HL-60 (cell line): ENCODE results near the gene NKD1.

Experiments used
- DNase-seq, 2 experiments: peaks; one replicate each; pipeline ENCODE4 v3.0.0-alpha.2; 2010 to 2020; ENCODE audit warnings: low read depth in 1 of 2, low spot score in 1 of 2
- H3K27ac ChIP-seq: fragments of 250-450 bp; sonication (Bioruptor Pico); replicated peaks from 2 replicates; pipeline ENCODE4 v1.5.1; 2020; ENCODE audit warnings: mild to moderate bottlenecking, moderate library complexity
- H3K27me3 ChIP-seq: fragments of 250-450 bp; sonication (Bioruptor Pico); 2 replicates; pipeline ENCODE4 v1.5.1; 2021; ENCODE audit warnings: mild to moderate bottlenecking, moderate library complexity; ENCODE audit not compliant: insufficient read depth, poor library complexity, severe bottlenecking
- H3K4me3 ChIP-seq: replicated peaks from 2 replicates; pipeline ENCODE4 v1.5.1; 2011; ENCODE audit warnings: mild to moderate bottlenecking, control low read depth, low read length; ENCODE audit not compliant: insufficient read depth
- CTCF ChIP-seq: IDR thresholded peaks from one replicate; pipeline ENCODE4 v1.5.1; 2011; ENCODE audit warnings: low read length, control low read depth, inconsistent platforms; ENCODE audit not compliant: insufficient read depth
- GABPA ChIP-seq: IDR thresholded peaks from 2 replicates; pipeline ENCODE4 v1.6.1; 2012; ENCODE audit warnings: low read depth
- POLR2AphosphoS5 ChIP-seq: IDR thresholded peaks from 2 replicates; pipeline ENCODE4 v1.6.1; 2012; ENCODE audit warnings: low read depth
- REST ChIP-seq: IDR thresholded peaks from 2 replicates; pipeline ENCODE4 v1.6.1; 2012; ENCODE audit warnings: low read depth; ENCODE audit not compliant: insufficient replicate concordance
- SPI1 ChIP-seq: IDR thresholded peaks from 2 replicates; pipeline ENCODE4 v1.6.1; 2012; ENCODE audit warnings: low read depth, mild to moderate bottlenecking, borderline replicate concordance

Gene NKD1

GRCh38 chr16:50662306-50662940 is 114.2 kb downstream of the NKD1 start:
- no peak for TF ChIP-seq GABPA
- no peak for TF ChIP-seq REST
- no peak for TF ChIP-seq POLR2AphosphoS5
- TF ChIP-seq SPI1, result no peak
- no peak for TF ChIP-seq CTCF
- no peak for DNase-seq

GRCh38 chr16:50664270-50664669 is 116.1 kb downstream of the NKD1 start:
- no peak overlapping the region for H3K27ac ChIP-seq
- H3K27me3 ChIP-seq, result no peaks in the 10 kb centered on the region
- DNase-seq, result no peak
- TF ChIP-seq SPI1 (no peak), GABPA (no peak), REST (no peak), POLR2AphosphoS5 (no peak), CTCF (no peak)
- no peak overlapping the region for H3K4me3 ChIP-seq

More at GRCh38 chr16:50662306-50662940, 114.2 kb downstream of the NKD1 start:
- H3K4me3 ChIP-seq, result no peak overlapping the region
- H3K27me3 ChIP-seq, result no peaks in the 10 kb centered on the region
- no peak overlapping the region for H3K27ac ChIP-seq

- TF ChIP-seq GABPA (no peak), POLR2AphosphoS5 (no peak; the same call in 1 of the 2 replicates), SPI1 (no peak), REST (no peak), CTCF (peak; percentile 68)
- peak; percentile 37 to 76 for DNase-seq
- peak overlapping the region; percentile 39 for H3K4me3 ChIP-seq
Observed at GRCh38 chr16:50665128-50665878, 117.1 kb downstream of the NKD1 start.

More at GRCh38 chr16:50665128-50665878, 117.1 kb downstream of the NKD1 start:
- H3K27me3 ChIP-seq, result no peaks in the 10 kb centered on the region
- H3K27ac ChIP-seq, result no peak overlapping the region
